Measurements from ENCODE around the gene DDAH1. TPM values are rescaled to one million over a fixed set of nuclear protein-coding genes. Genes with fewer than 3 reads are reported as not detected.

DDAH1 gene
- total and polyA plus RNA-seq, 12 donors: 2.4 to 84.5 (median 58.4) TPM

- Histone ChIP-seq H3K4me3 (peak overlapping the region in 2 of 4 donors; percentile 66 to 83), H3K36me3 (replicated peaks in 1 of 2) (no peaks in the 10 kb centered on the region), H3K27me3 (no peaks in the 10 kb centered on the region), H3K9me3 (replicated peaks in 1 of 3) (no peaks in the 10 kb centered on the region), H3K4me1 (replicated peaks in 1 of 2) (peaks cover 12 to 33% of the 10 kb centered on the region in 2 donors), H3K27ac (peak overlapping the region; percentile 58 to 99 (median 96))
- DNase-seq: peak in 4 of 7 donors; percentile 5 to 37 (median 22)
- intact Hi-C loops (cut with DNase I): no loop called here
- WGBS, 4 donors: 58 to 64% (median 64%) methylated on average over 11 of the region's 11 CpGs
- TF ChIP-seq CTCF (IDR thresholded peaks at IDR 0.05) (no peak), POLR2A (IDR thresholded peaks at IDR 0.05) (no peak)
Observed at GRCh38 chr1:85276978-85277639, 187.8 kb downstream of the DDAH1 start.

- H3K9me3 ChIP-seq (replicated peaks in 1 of 3): no peaks in the 10 kb centered on the region
- H3K27ac ChIP-seq: peak within 1 kb of the TSS; percentile 95 to 99 (median 97)
- no peaks in the 10 kb centered on the region for H3K27me3 ChIP-seq
- H3K4me1 ChIP-seq (replicated peaks in 1 of 2): peaks cover 12 to 33% of the 10 kb centered on the region in 2 donors
- intact Hi-C loops (cut with DNase I): no loop called here
- peak within 1 kb of the TSS; percentile 66 to 83 (median 67) for H3K4me3 ChIP-seq
- WGBS, 4 donors: 0 to 1% (median 0%) methylated on average over 3 to 78 of the region's 78 CpGs
- H3K36me3 ChIP-seq (replicated peaks in 1 of 2): no peaks in the 10 kb centered on the region
- peak; percentile 97 to 99 (median 99) for DNase-seq
- TF ChIP-seq POLR2A (IDR thresholded peaks at IDR 0.05) (peak; percentile 78 to 87), CTCF (IDR thresholded peaks at IDR 0.05) (no peak)
Observed at GRCh38 chr1:85276215-85276977, 188.6 kb downstream of the DDAH1 start, which contains the start of gene BCL10. BCL10 (minus strand) TSS chr1:85276632; CDS start chr1:85276352, 280 bp downstream.

- no peaks in the 10 kb centered on the region for H3K27me3 ChIP-seq
- TF ChIP-seq CTCF (IDR thresholded peaks at IDR 0.05): no peak
- TF ChIP-seq POLR2A (IDR thresholded peaks at IDR 0.05): no peak
Observed at GRCh38 chr1:85275701-85276214, 189.2 kb downstream of the DDAH1 start.

GRCh38 chr1:85274969-85275453, 189.9 kb downstream of the DDAH1 start:
- TF ChIP-seq CTCF (IDR thresholded peaks at IDR 0.05): no peak
- peak in 1 of 2 donors; percentile 59 for TF ChIP-seq POLR2A (IDR thresholded peaks at IDR 0.05)
- peak overlapping the region in 3 of 5 donors; percentile 95 to 99 (median 96) for H3K27ac ChIP-seq
- H3K27me3 ChIP-seq: no peaks in the 10 kb centered on the region
- peak in 2 of 7 donors; percentile 21 to 26 for DNase-seq
- H3K4me1 ChIP-seq (replicated peaks in 1 of 2): peaks cover 12 to 33% of the 10 kb centered on the region in 2 donors
- H3K36me3 ChIP-seq (replicated peaks in 1 of 2): peaks cover 0 to 10% of the 10 kb centered on the region in 2 donors
- H3K4me3 ChIP-seq: peak overlapping the region in 1 of 4 donors; percentile 83
- WGBS, 4 donors: 13 to 22% (median 18%) methylated on average over 1 of the region's 1 CpG
- no peaks in the 10 kb centered on the region for H3K9me3 ChIP-seq (replicated peaks in 1 of 3)
- intact Hi-C loops (cut with DNase I): no loop called here

More at GRCh38 chr1:85275701-85276214, 189.2 kb downstream of the DDAH1 start:
- intact Hi-C loops (cut with DNase I): no loop called here
- DNase-seq: no peak
- Histone ChIP-seq H3K4me3 (peak overlapping the region; percentile 66 to 83 (median 67)), H3K9me3 (replicated peaks in 1 of 3) (no peaks in the 10 kb centered on the region), H3K4me1 (replicated peaks in 1 of 2) (peaks cover 12 to 33% of the 10 kb centered on the region in 2 donors), H3K36me3 (replicated peaks in 1 of 2) (peaks cover 0 to 2% of the 10 kb centered on the region in 2 donors), H3K27ac (peak overlapping the region; percentile 95 to 99 (median 97))
- 1 to 4% (median 2%) methylated on average over 8 to 13 of the region's 13 CpGs for WGBS, 4 donors
